Endodermal cell (in vitro differentiated cells): ENCODE results near the gene PIMREG. TPM values are rescaled to one million over a fixed set of nuclear protein-coding genes. Genes with fewer than 3 reads are reported as not detected.

ENCODE experiments used
- DNase-seq: peaks from one replicate; pipeline ENCODE4 v3.0.0-alpha.2; 2017
- H3K27ac ChIP-seq: 2 replicates; pipeline ENCODE4 v1.5.1; 2013; ENCODE audit warnings: mild to moderate bottlenecking, low read depth, low read length, moderate library complexity
- H3K27me3 ChIP-seq: 2 replicates; pipeline ENCODE4 v1.6.1; 2013; ENCODE audit warnings: mild to moderate bottlenecking, low read length, moderate library complexity; ENCODE audit not compliant: insufficient read depth, control insufficient read depth, poor library complexity, severe bottlenecking
- H3K36me3 ChIP-seq: 2 replicates; pipeline ENCODE4 v1.7.0; 2013; ENCODE audit warnings: mild to moderate bottlenecking, low read length, moderate library complexity; ENCODE audit not compliant: control insufficient read depth, insufficient read depth
- H3K4me1 ChIP-seq: one replicate; pipeline ENCODE4 v1.7.0; 2013; ENCODE audit warnings: low read length; ENCODE audit not compliant: control insufficient read depth, insufficient read depth
- H3K4me3 ChIP-seq: 2 replicates; pipeline ENCODE4 v1.5.1; 2013; ENCODE audit warnings: mild to moderate bottlenecking, low read length, moderate library complexity
- H3K9ac ChIP-seq: 2 replicates; pipeline ENCODE4 v1.6.1; 2013; ENCODE audit warnings: mild to moderate bottlenecking, low read length, moderate library complexity; ENCODE audit not compliant: poor library complexity, severe bottlenecking; ENCODE audit errors: extremely low read depth
- H3K9me3 ChIP-seq: 2 replicates; pipeline ENCODE4 v1.6.1; 2013; ENCODE audit warnings: mild to moderate bottlenecking, low read length, moderate library complexity; ENCODE audit not compliant: control insufficient read depth
- H3K27ac Mint-ChIP-seq: 2 replicates; pipeline ENCODE4 v1.8.0; 2020; ENCODE audit warnings: mixed read lengths
- H3K27me3 Mint-ChIP-seq: 2 replicates; pipeline ENCODE4 v1.8.0; 2021; ENCODE audit warnings: mild to moderate bottlenecking, mixed read lengths; ENCODE audit not compliant: insufficient read depth
- H3K36me3 Mint-ChIP-seq: 2 replicates; pipeline ENCODE4 v1.8.0; 2020; ENCODE audit warnings: low read depth, mixed read lengths
- H3K4me1 Mint-ChIP-seq: 2 replicates; pipeline ENCODE4 v1.8.0; 2020; ENCODE audit warnings: mixed read lengths
- H3K4me3 Mint-ChIP-seq: 2 replicates; pipeline ENCODE4 v1.8.0; 2020; ENCODE audit warnings: mild to moderate bottlenecking, moderate library complexity, mixed read lengths
- H3K9me3 Mint-ChIP-seq: 2 replicates; pipeline ENCODE4 v1.8.0; 2020; ENCODE audit warnings: mild to moderate bottlenecking, mixed read lengths
- CTCF ChIP-seq: fragments of 200-600 bp; sonication (generic); conservative IDR thresholded peaks from 2 replicates; pipeline ENCODE4 v1.5.0; 2021; ENCODE audit warnings: antibody characterized with exemption, mild to moderate bottlenecking
- WGBS, 2 experiments: methylation state at CpG; one replicate each; pipeline versions ENCODE4 v1.1.5 to v1.1.7; 2013; ENCODE audit warnings: missing lambda C conversion rate in 2 of 2, mixed read lengths in 1 of 2; ENCODE audit not compliant: insufficient coverage in 1 of 2, insufficient read length in 1 of 2; 5-methylcytosine and 5-hydroxymethylcytosine counted together
- total RNA-seq, 2 donors: library from RNA; stranded (reverse); fragmentation: NEBNext Ultra II Directional in 1 of 2; extraction: Animal tissue kit (Norgen Biotek cat#: 25700) in 1 of 2; gene quantifications; 2 replicates in 1 of 2; 3 replicates in 1 of 2; pipeline ENCODE4 v1.2.1, GENCODE V29; 2021

The PIMREG gene
- total RNA-seq, 2 donors from 2014 or later: 33.4 to 68.7 TPM

DNA sequence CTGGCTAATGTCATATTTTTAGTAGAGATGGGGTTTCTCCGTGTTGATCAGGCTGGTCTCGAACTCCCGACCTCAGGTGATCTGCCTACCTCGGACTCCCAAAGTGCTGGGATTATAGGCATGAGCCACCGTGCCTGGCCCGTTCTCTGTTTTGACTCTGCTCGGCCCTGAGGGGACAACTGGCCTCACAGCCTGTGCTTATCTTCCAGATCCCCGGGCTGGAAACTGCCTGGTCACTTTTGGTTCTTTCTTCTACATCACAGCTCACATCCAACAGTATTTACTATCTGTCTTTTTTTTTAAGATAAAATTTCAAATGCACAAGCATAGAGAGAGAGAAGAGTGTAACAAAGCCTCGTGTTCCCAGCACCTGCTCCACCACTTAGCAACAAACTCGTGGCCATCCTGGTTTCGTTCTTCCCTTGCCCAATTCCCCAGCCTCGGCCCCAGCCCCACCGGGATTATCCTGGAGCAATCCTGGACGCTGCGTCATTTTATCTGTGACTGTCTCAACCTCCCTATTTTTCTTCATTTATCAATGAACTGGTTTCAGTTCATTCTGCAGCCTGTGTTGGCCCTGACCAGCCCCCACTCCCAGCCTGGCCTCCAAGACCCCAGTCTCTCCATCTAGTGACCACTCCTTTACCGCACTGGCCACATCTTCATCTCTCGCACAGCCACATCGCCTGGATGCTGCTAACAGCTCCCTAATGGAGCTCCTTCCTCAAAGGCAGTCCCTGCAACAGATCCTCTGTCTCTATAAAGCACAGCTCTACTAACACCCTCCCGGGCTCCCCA is 21.1 kb downstream of the PIMREG start:
- Histone ChIP-seq H3K4me1 (no peaks in the 10 kb centered on the region), H3K27ac (no peak overlapping the region), H3K9me3 (no peaks in the 10 kb centered on the region), H3K36me3 (no peaks in the 10 kb centered on the region), H3K4me3 (no peak overlapping the region), H3K27me3 (no peaks in the 10 kb centered on the region), H3K9ac (no peak overlapping the region)
- Mint-ChIP-seq H3K36me3 (no peaks in the 10 kb centered on the region), H3K27ac (no peak overlapping the region), H3K4me1 (no peaks in the 10 kb centered on the region), H3K27me3 (no peaks in the 10 kb centered on the region), H3K4me3 (no peak overlapping the region), H3K9me3 (no peaks in the 10 kb centered on the region)
- DNase-seq: no peak
- 87 to 91% methylated on average over 18 to 19 of the region's 19 CpGs for WGBS, 2 experiments
- no peak for TF ChIP-seq CTCF

DNA sequence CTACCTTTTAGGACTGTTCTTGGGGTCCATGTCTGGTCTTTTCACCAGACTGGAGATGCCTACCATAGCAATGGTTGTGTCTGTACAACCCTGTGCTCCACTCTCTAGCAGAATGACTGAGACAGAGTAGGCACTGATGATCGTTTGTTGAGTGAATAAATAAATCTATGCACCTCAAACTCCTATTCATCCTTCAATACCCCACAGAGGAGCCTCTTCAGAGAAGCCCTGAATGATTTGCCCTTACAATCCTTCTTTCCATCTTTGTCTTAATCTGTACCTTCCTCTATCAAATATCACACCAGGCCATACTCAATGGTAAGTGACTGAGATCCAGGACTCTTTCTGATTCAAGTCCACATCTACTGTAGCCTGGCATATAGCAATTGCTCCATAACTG is 23.3 kb downstream of the PIMREG start:
- H3K27ac ChIP-seq: no peak overlapping the region
- WGBS, 2 experiments: 89% methylated on average over 1 of the region's 1 CpG; no CpG with 5 or more reads in 1 of the 2 experiments
- no peaks in the 10 kb centered on the region for H3K9me3 Mint-ChIP-seq
- H3K4me1 Mint-ChIP-seq: no peaks in the 10 kb centered on the region
- DNase-seq: no peak
- no peaks in the 10 kb centered on the region for H3K9me3 ChIP-seq
- H3K36me3 Mint-ChIP-seq: no peaks in the 10 kb centered on the region
- H3K27me3 Mint-ChIP-seq: no peaks in the 10 kb centered on the region
- H3K4me1 ChIP-seq: no peaks in the 10 kb centered on the region
- no peaks in the 10 kb centered on the region for H3K36me3 ChIP-seq
- H3K27me3 ChIP-seq: no peaks in the 10 kb centered on the region
- H3K4me3 ChIP-seq: no peak overlapping the region
- H3K27ac Mint-ChIP-seq: no peak overlapping the region
- no peak for TF ChIP-seq CTCF
- H3K9ac ChIP-seq: no peak overlapping the region
- H3K4me3 Mint-ChIP-seq: no peak overlapping the region

- no peaks in the 10 kb centered on the region for H3K9me3 ChIP-seq
- no peaks in the 10 kb centered on the region for H3K36me3 Mint-ChIP-seq
- no peaks in the 10 kb centered on the region for H3K9me3 Mint-ChIP-seq
- DNase-seq: no peak
- no peaks in the 10 kb centered on the region for H3K27me3 ChIP-seq
- WGBS, 2 experiments: 87 to 92% methylated on average over 15 to 23 of the region's 23 CpGs
- no peak for TF ChIP-seq CTCF
- H3K4me1 Mint-ChIP-seq: peaks cover 2% of the 10 kb centered on the region
- no peaks in the 10 kb centered on the region for H3K4me1 ChIP-seq
- H3K27ac Mint-ChIP-seq: no peak overlapping the region
- no peaks in the 10 kb centered on the region for H3K27me3 Mint-ChIP-seq
- H3K4me3 ChIP-seq: no peak overlapping the region
- H3K9ac ChIP-seq: no peak overlapping the region
- H3K27ac ChIP-seq: no peak overlapping the region
- H3K4me3 Mint-ChIP-seq: no peak overlapping the region
- no peaks in the 10 kb centered on the region for H3K36me3 ChIP-seq
Observed at GRCh38 chr17:6468051-6468790, 24.0 kb downstream of the PIMREG start.
